Islet of Langerhans (tissue), 1 donor: Measurements from ENCODE around the gene SYT7.

Experiments
- FAIRE-seq: peaks from one replicate; lab custom pipeline; 2011; peaks lifted over from hg19 to GRCh38; lab: Jason Lieb, UNC

SYT7 gene

DNA sequence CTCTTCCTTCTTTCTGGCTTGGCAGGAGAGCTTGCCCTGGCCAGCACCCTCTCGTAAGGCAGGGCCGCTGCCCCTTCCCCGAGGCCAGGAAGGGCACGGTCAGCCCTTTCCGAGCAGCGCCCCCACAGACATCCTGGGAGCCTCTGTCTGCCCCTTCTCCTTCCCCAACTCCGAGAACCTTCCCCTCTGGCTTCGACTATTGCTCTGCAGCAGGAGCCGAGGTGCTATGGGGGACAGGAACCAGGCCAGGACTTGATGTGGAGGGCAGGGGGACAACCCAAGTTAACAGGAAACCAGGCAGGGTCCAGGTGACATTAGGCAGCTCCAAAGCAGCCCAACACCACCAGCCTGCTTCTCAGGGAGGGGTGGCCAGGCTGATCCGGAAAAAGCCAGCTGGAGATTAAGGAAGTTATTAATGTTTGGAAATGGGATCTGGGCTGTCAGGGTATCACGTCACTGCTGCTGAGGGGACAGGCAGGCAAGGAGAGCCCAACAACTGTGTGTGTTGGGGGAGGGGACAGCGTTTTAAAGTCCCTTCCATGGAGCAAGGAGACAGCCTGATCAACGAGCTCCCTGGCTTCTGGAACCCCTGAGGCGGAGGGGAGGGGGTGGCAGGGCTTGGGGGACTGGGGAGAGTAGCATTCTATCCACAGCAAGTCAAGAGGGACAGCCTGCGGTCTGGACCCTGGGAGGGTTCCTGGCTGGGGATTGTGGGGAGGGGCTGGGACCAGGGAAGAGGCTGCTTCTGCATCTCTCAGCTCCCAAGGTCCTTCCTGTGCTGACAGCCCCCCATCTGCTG lies 27.3 kb downstream of the SYT7 start:
- FAIRE-seq, result no peak

DNA sequence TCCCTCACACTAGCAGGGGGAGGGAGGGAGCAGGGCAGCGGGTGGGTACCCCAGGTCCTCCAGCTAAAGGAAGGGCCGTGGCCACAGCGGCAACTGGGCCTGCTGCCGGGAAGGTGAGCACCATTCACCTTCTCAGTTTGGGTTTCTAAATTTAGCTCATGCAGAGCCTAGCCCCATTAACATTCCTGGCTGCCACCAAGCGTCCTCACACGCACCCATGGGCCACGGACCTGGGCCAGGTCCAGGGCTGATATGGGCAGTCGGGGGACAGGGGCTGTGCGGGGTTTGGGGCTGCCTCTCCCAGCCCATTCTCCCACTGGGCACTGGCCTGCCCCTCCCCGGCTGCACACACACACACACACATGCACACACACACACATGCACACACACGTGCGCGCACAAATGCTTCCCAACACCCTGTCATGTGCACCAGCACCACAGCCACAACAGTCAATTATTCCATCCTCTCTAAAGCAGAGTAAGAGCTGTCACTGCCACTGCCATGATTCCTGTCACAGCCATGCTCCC lies 28.7 kb downstream of the SYT7 start:
- FAIRE-seq, result no peak

DNA sequence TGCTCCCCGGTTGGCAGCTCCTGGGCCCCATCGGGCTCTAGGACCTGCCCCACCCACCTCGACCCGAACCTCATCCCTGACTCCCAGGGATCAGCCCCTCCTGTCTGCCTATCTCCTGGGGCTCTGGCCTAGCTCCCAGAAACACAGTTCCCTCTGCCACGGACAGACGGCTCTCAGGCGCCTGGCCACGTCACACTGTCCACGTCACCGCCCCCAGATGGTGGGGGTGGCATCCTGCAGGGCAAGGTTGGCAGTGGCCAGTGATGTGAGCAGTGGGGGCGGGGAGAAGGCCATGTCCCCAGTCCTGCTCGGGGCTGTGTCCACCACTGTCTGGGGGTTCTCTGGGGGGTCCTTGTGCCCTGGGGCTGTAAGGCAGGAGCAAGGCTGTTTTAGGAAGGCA lies 29.2 kb downstream of the SYT7 start:
- no peak for FAIRE-seq

DNA sequence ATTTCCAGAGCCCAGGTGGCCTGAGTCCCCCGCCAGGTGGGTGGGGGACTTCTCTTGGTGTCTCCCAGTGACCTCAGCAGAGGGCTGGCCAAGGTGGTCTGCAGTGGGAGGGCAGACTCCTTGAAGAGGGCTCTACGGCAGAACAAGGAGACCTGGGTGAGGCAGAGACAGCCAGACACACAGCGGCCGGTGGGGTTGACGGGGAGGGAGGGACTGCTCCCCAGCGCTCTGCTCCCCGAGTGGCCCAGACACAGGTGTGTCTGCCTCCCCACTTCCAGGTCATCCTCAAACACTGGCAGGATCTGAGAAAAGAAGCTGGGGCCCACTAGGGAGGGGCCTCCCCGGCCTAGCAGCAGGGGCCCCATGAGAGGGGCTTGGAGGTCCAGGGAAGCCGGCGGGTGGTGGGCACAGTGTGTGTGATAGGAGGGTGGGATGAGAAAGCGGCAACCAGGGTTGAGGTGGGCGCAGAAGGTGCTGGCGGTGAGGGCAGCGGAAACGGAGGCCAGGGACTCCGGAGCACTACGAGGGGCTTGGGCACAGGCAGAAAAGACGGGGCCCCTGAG lies 30.1 kb downstream of the SYT7 start:
- FAIRE-seq, result no peak

DNA sequence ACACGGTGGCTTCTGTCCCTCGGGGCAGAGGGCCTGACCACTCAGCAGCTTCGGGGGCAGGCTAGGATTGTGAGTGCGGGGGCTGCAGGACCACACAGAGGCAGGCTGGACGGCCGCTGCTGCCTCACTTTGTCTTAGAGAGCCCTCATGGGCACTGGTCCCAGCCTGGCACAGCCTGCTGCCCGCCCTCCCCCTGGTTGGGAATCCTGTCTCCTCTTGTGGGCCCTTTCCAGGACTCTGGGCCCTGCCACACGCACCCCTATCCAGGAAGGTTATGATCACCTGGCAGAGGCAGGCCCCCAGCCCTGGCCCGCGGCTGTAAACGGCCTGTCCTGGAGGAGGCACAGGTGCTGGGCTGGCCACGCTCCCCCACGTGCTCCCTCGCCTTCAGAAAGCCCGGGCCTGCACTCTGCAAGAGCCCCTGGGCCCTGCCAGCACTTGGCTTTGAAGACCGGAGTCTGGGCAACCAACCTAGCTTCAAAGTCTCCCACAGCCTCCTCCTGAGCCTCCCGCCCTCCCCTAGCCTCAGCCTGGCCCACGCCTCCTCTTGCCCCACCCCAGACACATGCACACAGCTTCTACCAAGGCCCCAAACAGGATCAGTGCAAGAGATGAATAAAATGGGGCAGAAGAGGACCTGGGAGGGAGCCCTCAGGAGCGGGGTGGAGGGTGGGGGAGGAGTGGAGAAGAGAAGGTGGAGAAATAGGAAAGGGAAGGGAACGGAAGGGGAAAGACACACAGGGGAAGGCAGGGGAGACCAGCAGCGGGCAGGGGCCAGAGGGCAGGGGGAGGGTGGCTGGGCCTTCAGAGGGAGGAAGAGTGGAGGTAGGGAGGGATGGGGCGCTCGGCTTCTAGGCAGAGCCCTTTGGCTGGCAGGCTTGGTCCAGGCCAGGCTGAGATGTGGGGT lies 31.0 kb downstream of the SYT7 start:
- FAIRE-seq, result no peak

DNA sequence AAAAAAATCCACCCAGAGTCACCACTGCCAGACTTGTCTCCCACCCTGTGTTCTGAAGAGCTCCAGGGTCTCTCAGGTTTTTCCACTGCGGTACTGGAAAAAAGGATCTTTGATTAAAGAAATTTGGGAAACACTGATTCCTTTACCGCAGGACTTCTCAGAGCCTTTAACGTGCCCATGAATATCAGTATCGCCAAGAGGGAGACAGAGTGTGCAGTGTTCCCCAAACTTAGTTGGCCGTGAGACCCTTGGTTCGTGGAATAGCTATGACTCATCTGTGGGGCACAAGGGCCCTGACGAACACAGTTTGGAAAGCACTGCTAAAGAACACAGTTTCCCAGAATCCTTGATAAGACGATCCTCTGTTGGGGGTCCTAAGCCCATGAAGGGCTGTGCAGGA lies 31.7 kb downstream of the SYT7 start:
- no peak for FAIRE-seq

DNA sequence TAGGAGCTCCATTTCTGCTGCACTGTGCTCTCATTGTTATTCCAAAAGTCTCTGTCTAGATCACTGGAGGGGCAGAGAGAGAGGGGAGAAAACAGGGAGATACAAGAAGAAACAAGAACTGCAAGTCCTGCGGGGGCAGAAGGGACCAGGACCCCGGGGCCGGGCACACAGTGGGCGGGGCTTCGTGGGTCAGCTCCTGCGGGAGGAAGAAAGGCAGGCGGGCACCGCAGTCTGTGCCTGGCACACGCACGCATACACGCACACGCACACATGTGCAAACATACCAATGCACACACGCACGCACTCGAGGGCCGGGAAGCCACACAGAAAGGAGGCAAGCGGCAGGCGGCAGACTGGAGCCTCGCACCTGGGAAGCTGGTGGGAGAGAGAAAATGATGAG lies 33.6 kb downstream of the SYT7 start:
- no peak for FAIRE-seq

DNA sequence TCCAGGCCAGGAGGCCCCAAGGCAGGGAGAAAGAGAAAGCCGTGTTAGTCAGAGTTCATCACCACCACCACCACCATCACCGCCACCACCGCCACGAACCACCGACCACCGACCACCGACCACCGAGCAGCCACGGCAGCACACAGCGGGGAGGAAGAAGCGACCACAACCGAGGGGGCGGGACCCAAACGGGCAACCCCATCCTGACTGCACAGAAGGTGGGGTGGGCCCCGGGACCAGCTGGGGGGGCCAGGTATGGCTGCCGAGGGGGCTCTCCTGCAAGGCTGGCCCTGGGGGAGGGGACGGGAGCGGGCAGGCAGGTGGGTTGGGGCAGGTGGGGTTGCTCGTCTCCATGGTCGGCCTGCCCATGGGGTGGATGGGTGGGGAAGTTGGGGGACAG lies 34.2 kb downstream of the SYT7 start:
- FAIRE-seq, result no peak

DNA sequence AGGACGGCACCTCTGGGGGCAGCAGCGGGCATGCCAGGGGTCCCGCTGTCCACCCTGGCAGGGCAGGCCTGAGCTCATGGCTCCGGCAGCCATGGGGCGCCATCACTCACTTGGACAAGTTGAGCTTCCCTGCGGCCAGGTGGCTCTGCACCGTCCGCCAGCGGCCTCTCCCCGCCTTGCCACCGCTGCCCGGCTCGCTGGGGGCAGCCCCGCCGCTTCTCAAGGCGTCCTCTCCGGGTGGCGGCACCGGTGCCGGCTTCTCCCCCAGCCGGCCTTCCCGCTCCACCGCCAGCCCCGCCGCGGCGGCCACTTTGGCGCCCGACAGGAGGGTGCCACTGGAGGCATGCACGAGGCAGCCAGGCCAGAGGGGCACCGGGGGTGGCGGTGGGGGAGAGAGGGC lies 35.0 kb downstream of the SYT7 start:
- no peak for FAIRE-seq

DNA sequence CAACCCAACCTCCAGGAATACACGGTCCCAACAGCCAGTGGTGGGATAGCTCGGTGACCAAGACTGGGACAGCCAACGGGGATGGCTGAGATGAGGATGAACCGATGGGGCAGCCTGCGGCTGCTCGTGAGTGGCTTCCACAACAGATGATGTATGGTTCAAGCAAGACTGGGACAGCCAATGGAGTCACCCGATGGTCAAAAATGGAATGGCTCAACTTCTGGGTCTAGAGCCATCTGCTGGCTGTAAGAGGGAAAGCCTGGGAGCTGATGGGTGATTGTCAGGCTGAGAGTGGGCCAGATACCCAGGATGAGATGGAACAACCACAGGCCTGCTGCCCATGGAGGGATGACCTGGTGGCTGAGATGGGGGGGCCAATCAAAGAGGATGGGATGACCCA lies 35.5 kb downstream of the SYT7 start:
- FAIRE-seq, result no peak

DNA sequence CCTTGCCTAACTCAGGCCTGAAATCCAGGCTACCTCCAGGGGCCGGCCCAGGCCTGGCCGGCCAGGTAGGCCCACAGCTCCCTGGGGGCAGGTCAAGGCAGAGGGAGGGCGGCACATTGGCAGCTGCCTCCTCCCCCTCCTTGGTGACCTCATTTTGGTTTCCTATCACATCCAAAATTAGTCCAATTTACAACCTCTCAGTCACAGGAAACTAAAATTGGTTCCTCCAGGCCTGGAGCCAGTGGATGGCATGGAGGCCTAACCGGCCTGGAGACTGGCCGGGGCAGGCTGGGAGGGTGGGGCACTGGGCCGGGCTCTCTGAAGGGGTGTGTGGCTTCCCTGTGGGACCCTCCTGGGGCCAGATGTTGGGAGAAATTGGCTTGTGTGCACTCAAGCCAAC lies 36.4 kb downstream of the SYT7 start:
- no peak for FAIRE-seq

DNA sequence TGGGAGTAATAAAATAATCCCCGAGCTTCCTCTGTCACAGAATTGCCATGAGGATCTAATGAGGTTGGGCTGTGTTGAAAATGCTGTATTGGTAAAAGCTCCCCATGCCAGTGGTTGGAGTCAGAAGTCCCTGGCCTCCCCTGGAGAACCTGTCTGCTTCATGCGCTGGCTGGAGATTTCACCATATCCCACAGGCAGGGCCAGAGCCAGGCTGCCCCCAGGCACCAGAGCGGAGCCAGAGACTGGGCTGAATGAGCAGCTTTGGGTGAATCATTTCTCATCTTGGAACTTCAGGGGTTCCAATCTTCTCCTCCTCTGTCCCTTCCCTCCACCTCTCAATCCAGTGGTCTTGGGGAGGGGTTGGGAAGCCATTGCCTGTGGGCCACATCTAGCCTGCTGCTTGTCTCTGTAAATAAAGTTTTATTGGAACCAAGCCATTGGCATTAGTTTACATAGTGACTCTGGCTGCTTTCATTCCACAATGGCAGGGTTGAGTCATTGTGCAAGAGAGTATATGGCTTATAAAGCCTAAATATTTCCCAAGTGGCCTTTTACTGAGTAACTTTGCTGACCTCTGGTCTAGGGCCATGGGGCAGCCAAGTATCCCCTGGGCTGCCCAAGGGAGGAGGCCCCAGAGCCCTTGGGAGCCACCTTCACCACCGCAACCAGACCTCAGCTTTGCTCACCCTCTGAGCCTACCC lies 37.1 kb downstream of the SYT7 start:
- no peak for FAIRE-seq

DNA sequence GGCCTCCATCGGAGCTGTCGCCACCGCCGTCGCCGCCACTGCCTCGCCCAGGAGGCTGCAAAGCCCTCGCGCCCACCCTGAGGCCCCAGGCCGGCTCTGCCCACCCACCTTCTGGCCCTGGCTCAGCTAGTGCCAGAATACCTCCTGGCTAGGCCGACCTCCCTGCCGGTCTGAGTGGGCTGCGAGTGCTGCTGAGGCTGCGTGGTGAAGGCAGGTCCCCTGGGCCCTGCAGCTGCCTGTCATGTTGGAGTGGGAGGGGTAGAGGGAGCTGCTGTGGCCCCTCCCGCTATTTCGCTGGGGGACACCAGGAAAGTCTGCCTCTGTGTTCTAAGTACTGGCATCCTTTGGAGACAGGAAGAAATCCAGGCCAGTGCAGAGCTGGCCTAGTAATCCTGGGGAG lies 38.2 kb downstream of the SYT7 start:
- FAIRE-seq, result no peak

DNA sequence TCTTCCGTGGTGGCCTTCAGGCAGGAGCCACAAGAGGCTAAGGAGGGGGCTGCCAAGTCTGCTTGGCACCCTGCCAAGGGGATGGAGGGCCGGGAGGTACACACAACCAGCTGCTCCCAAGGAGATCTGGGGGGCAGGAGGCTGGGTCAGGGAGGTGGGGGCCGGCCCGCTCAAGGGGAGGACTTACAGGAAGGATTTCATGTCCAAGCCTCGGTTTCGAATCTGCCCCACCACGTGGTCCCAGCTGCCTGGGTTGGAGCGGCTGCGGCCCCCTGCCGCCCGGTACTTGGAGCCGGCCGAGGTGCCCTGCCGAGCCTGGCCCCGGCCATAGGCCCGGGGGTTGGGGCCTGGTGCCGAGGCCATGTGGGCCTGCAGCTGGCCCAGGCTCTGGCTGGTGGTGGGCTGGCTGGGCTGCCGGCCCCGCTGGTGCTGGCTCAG lies 38.8 kb downstream of the SYT7 start:
- no peak for FAIRE-seq

DNA sequence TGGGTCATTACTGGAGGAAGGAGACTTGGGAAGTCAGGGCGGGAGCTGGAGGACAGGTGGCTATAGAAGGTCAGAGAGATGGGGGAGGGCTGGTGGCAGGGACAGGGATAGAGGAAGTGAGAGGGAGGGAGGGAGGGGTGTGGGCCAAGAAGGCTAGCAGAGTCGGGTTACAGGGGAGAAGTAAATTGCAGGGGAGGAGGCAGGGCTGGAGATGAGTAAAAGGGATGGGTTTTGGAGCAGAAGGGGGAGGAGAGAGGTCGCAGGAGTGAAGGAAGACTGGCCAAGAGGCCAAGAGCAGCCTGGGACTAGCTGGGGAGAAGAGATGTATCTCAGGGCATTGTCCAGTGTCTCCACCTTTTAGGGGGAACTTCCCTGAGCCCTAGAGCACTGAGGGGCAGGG lies 39.3 kb downstream of the SYT7 start:
- no peak for FAIRE-seq

DNA sequence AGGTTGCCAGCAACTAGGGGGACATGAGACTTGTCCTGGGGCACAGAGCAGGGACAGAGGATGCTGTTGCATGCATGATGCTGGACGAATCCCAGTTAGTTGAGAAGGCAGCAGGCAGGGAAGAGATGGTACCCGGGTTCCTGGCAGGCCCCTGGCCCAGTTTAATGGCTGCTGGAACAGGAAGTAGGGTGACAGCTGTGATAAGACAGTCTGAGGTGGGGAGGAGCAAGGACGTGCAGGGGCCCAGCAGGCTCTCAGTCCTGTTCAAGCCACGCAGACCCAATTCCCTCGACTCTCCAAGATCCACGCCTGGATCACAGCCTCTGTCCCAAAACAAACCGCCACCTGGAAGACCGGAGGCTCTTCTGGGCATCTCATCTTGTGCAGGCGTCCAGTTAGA lies 40.3 kb downstream of the SYT7 start:
- FAIRE-seq, result no peak

DNA sequence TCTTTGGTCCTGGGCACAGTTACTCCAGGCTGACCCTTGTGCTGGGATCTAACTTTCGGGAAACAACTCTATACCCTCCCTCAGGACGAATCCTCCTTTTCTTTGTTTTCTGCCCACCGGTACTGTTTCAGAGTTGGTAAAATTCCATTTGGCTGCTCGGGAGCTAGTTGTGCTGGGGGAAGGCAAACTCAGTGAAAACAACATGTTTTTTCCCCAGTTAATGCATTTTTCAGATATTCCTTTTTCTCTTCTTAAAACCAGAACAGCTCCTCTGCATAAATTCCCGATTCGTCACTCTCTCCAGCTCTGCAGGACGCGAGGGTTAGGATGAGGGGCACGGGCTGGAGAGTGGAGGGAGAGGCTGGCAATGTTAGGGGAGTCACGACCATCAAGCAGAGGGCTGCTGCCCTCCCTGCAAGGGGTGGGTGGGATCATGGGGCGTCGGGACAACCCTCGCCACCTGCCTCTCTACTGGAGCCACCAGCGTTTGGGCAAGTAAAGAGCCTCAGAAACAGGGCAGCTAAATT lies 41.0 kb downstream of the SYT7 start:
- FAIRE-seq, result no peak

DNA sequence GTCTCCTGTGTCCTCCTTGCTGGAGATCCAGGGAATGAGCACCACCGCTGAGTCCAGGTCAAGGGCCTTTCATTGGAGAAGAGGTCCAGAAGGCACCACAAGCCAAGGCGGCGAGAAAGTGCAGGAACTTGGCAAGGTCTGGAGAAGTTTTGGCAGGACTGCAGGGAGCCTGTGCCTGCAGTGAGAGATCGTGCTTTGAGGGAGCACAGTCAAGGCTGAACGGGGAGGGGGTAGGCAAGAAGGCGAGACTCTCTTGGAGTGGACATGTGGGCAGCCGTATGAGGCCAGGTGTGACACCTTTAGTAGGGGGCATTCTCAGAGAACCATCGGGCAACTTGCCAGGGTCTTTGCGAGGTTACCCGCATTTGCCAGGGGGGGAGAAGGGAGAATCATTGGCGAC lies 41.9 kb downstream of the SYT7 start:
- no peak for FAIRE-seq

DNA sequence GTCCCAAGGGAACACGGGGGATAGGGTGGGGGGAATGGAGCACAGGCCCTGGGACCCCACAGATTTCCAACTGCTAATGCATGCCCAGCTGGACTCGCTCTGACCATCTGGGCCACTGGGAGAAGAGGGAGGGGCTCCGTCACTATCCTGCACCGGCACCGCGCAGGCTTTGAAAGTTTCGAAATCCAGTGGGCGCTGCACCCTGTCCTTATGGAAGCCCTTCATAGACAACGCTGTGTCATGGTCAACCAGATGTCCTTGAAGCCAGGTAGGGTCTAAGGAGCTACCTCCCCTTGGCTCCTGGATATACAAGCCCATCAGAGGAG lies 42.3 kb downstream of the SYT7 start:
- FAIRE-seq, result no peak

DNA sequence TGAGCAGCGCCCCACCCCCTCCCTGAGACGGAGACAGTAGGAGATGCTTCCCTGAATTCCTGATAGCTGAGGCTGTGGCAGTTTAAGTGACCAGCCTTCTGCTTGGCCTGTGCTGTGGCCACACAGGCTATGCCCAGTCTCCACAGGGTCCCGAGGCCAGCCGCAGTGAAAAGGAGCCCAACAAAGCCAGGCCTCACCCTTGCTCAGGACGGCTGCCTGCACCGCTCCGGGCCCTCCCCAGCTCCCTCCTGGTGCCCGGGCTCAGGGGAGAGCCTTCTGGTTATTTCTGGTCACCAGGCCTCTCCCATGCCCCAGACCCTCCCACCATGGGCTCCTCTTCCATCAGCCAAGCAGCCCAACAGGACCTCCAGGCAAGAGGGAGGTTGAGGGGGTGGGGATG lies 43.5 kb downstream of the SYT7 start:
- FAIRE-seq, result no peak

DNA sequence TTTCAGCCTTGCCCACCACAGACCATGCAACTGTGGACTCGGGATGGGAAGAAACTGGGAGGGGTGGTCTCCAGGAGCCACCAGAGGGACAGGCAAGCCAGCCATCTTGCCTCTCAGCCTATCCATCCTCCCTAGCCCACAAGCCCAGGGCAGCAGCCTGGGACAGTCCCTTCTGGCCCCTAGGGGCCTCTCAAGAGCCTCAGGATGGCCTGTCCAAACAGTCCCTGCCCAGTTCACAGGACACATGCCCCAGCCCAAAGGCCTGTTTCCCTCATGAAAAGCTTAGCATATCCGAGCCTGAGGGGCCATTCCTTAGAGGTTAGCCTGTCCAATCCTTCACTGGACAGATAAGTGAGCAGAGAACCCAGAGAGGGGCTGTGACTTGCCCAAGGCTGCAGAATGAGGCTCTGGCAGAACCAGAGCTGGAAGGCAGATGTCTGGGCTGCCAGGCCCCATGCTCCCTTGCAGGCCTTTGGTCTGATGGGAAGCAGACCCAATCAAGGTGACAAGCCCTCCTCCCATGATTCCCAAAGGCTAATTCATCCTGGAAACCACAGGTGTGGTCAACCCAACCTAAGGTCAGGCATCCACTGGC lies 44.1 kb downstream of the SYT7 start:
- no peak for FAIRE-seq
